GM18508 (cell line): ENCODE measurements around the gene AVPR2.

ENCODE experiments used
- ATAC-seq: cut with Tn5 transposase; IDR thresholded peaks from one replicate; pipeline ENCODE4 v1.9.1; 2021; ENCODE audit warnings: moderate number of reproducible peaks; ENCODE audit not compliant: insufficient read depth, unreplicated experiment

The AVPR2 gene

DNA sequence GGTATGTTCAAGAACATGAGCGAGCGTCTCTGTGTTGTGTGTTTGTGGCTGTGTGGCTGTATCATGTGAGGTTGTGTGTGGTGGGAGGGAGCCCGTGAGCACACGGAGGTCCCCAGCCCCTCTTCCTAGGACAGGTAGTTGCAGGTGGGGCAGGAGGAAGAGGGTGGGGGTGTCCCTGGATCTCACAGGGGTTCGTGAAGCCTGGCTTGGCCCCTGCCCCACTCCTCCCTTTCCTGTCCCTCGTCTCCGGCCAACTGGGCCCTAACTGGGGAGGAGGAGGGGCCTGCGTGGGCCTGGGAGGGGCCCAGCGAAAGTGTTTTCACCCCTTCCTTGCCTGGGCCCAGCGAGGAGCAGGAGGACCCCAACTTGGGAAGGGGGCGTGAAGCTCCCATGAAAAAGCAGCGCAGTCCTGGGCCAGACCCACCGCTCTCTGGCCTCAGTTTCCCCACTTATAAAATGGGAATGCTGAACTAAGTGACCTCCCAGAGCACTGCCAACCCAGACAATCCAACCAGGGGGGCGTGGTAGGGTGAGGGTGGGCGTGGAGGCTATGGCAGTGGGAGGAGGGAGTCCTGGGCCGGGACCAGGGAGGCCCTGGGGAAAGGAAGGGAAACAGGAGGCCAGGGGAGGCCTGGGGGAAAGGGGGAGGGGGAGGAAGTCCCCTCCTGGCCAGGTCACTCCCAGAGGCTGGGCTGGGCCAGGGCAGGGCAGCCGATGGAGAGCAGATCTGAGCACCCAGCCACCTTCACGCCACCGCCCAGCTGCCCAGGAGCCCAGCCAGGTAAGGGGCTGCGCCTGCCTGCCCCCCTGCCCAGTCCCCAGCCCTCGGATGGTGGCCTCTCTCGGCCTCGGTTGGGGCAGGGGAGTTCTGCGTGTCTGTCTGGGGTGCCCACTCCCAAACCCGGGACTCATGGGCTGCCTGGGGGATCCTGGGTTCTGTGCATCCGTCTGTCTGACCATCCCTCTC is at the start of gene AVPR2:
TSS of gene AVPR2 (plus strand) at position 683 of the 967 bp plus-strand sequence. CDS start 473 bp downstream, outside the sequence.
- no peak for ATAC-seq

DNA sequence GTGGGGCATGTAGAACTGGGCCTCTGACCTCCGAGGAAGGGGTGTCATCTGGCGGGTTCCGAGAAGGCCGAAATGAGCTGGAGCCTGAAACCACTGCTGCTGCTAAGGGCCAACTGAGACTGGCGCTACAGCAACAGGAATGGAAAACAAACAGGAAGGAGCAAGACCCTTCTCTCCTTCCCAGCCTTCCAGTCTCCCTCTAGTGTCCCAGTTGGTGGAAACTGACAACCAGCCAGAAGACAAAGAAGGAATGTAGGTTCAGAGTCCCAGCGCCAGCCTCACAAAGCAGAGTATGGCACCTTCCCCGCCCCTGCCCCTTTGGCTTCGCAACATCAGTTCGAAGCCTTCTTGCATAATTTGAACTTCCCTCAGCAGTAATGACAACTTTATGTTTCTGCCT is 49.8 kb upstream of the AVPR2 start:
- ATAC-seq, result no peak

DNA sequence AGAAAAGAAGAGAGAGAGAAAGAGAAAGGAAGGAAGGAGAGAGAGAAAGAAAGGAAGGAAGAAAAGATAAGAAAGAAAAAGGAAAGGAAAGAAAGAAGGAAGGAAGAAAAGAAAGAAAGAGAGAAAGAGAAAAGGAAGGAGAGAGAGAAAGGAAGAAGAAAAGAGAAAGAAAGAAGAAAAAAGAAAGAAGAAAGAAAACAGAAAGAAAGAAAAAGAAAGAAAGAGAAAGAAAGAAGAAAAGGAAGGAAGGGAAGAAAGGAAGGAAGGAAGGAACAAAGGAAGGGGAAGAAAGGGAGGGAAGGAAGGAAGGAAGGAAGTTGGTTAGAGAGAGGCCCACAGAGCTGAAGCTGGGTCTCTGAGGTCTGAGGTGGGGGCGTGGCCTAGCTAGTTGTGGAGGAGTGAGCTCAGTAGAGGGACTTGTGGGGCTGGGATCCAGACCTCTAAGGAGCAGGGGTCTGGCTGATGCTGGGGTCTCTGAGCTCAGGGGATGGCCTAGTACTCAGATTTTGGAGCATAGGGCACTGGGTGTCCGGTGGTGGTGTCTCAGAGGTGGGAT is 47.0 kb upstream of the AVPR2 start:
- no peak for ATAC-seq

DNA sequence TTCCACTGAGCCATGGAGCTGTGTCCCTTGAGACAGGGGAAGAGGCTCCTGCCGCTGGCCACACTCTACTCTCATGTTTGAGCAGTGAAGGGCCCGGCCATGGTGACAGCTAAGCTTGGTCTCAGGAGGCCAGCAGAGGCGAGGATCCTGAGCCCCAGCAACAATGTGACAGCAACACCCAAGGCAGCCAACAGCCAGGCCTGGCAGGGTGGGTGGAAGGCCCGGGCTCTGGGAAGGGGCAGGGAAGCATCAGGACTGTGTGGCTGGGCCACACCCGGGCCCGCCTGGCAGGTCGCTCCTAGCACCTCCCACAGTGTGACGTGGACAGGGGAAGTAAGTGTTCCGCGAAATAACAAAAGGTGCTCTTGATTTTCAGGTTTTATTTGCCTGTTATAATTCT is 43.3 kb upstream of the AVPR2 start:
- ATAC-seq, result no peak

DNA sequence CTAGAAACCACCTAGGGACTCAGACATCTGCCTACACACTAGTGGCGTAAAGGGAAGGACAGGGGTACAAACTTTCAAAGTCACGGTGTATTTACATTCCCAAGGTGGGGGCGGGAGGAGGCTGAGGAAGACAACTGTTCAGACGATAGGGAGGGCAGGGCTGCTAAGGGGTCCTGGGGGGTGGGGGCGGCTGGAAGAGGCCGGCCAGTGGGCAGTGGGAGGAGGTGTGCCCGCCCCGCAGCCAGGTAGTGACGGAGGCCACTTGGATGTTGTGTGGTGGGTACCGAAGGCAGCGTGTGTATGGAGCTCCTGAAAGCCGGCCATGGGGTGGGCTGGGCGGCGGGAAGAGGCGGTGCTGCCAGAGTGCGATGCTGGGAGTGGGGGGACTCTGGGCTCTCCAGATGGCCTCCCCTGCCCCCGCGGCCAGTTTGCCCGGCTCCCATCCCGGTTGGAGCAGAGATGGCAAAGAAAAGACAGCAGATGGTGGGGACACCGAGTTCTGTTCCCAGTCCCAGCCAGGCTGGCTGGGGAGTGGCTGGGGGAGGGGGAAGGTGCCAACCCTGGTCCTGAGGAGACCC is 42.7 kb upstream of the AVPR2 start:
- no peak for ATAC-seq

DNA sequence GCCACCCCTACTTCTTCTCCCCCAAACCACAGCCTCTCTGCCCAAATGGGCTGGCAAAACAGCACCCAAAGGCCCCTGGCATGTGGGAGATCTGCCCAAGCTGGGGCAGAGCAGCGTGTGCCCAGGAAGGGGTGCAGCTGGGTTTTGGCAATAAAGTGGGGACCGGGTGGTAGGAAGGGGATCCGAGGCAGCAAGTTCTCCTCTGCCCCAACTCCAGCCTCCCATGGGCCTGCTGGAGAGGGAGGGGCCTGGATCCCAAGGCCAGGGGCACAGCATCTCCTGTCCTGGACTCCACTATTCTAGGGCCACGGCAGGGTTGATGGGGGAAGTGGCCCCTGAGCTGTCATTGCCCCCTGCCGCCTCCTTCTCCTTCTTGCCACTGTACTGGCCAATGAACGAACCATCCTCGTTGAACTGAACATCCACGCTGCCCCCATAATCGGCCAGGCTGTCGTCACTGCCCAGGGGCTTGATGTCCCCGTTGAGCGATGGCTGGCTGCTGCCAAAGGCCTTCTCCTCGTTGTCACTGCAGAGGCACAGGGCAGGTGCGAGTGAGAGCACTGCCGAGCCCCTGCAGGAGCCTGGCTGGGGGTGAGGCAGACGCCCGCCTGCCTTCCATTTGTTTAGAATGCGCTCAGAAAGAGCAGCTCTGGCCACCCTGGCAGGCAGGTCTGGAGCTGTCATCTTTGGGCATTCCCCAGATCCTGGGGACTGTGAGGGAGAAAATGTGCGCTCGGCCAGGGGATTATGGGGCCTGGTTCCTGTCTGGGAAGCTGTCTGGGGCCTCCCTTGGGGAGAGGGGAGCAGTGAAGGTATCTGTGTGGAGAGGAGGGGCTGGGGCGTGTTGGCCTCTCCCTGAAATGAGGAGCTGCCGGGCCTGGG is 41.9 kb upstream of the AVPR2 start:
- no peak for ATAC-seq

DNA sequence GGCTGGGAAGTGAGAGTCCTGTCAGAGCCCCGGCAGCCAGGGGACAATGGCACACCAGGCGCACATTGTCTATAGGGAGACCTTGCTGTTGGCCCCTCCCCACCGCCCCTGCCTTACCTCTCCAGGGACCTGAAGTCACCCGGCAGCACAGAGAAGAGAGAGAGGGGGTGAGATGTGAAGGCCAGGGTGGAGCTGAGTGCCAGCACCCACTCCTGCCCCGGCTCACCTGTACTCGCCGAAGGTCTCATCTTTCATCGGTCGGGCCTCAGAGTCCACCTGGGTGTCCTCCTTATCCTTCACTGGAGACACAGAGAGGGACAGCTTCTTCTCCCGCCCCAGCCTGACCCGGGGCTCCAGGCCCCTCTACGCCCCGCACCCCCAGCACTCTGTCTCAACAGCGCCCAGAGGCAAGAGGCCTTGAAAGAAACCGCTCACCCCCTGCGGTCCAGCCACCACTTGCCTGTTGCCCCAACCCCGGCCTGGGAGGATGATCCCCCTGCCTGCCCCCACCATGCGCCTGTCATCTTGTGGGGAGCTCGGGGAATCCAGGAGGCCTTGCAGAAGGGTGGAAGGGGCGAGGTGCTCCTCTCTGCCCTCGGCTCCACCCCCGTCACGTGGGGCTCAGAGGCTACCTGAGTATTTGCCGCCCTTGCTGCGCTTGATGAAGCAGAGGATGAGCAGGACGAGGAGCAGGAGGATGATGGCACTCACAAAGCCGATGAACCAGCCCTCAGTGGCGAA is 41.1 kb upstream of the AVPR2 start:
- no peak for ATAC-seq

DNA sequence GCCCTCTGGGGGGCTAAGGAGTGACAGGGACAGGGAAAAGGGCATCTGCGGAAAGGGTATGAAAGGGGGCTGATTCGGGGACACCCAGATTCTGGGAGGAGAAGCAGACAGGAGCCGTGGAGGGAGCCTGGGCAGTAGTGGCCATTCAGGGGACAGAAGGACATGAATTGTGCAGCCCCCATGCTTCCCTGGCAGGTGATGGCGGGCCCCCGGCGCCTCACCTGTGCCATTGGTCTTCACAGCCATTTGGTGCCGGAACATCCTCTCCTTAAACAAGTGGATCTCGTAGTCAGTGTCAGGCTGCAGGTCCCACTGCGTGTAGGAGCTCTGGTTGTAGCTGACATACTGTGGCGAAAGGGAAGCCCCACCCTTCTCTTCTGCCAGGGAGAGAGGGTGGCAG is 40.4 kb upstream of the AVPR2 start:
- no peak for ATAC-seq

DNA sequence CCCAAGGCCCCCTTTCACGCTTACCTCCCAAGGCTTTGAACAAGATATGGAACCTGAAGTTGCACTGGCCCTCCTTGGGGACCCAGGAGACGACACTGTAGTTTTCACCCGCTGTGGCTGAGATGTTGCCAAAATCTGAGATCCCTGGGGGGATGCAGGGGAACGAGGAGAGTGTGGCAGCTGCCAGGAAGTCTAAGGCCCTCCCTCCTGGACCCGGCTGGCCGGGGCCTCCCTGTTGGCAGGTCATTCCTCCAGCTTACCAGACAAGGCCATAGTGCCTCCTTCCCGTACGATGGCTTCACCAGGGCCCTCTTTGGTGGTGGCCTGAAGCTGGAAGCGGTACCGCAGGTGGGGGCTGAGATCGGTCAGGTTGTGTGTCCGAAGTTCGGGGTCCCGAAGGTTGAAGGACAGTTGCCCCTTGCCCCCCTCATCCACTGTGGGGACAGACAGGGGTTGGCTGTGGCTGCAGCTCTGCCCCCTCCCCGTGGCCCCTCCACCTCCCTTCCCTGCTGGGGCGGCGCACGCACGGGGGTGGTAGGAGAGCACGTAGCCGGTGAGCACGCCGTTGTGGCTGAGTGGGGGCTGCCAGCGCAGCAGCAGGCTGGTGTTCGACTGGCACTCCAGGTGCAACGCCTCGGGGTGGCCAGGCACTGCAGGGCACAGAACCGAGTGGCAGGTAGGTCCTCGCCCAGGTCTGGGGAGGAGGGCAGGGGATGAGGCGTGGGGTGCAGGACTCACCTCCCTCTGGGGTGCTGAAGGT is 39.7 kb upstream of the AVPR2 start:
- no peak for ATAC-seq

DNA sequence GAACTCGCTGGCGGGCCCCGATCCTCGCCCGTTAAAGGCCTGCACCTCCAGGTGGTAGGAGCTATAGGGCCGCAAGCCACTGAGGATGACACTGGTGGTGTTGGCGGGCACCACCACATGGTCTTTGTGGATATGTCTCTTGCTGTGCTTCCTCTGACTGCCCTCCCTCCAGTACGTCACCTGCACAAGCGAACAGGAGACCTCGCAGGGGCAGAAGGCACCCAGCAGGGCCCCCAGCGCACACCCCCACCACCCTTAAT is 39.2 kb upstream of the AVPR2 start:
- no peak for ATAC-seq

DNA sequence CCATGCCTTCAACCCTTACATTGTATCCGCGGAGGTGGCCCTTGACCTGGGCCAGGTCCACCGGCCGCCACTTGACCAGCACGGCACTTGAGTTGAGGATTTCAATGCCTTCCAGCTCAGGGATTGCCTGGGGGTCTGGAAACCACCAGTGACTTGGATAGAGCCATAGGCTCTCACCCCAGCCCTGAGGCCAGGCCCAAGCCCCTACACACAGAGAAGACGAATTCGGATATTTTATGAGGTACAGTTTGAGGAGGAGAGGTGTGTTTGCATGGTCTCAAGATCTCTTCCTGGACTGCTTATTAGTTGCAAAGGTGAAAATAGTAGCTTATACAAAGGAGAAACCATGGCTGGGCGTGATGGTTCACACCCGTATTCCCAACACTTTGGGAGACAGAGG is 38.8 kb upstream of the AVPR2 start:
- ATAC-seq, result no peak

DNA sequence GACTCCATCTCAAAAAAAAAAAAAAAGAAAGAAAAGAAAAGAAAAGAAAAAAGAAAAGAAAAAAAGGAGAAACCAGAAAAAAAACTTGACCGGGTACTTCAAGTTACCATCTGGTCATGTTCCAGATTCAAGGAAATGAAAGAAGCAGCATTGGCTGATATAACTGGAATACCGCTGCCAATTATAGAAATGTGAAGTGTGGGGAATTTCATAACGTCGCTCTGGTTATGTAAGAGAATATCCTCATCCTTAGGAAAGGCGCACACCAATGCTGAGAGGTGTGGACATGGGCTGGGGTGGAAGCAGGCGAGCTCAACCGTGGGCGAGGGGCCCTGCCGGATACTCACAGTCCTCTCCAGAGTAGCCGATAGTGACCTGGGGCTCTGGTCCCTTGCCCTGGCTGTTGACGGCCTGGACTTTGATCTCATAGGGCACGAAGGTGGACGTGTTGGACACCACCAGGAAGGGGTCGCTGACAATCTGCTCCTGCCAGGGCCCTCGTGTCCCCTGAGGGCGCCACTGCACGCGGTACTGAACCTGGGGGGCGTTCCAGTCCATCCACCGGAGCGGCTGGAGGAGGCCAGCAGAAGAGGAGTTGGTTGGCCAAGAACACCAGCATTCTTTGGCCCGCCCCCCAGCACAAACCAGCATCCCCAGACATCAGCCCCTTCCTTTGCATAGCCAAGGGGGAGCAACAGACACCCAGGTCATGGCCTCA is 38.0 kb upstream of the AVPR2 start:
- no peak for ATAC-seq

DNA sequence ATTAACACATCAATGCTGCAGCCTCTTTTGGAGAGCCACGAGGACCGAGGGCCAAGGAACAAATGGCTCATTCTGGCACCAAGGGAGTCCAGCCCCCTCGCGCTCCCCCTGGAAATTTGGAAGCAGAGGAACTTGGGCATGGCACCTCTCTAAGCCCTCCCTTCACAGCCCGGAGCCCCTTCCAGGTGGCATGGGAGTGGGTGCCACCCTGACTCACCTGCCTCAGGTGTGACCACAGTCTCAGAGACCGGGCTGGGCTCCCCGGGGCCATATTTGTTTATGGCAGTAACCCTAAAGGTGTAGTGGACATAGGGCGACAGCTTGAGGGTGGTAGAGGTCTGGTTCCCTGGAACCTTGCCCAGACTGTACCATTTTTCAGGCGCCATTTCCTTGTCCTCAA is 37.3 kb upstream of the AVPR2 start:
- ATAC-seq, result no peak

DNA sequence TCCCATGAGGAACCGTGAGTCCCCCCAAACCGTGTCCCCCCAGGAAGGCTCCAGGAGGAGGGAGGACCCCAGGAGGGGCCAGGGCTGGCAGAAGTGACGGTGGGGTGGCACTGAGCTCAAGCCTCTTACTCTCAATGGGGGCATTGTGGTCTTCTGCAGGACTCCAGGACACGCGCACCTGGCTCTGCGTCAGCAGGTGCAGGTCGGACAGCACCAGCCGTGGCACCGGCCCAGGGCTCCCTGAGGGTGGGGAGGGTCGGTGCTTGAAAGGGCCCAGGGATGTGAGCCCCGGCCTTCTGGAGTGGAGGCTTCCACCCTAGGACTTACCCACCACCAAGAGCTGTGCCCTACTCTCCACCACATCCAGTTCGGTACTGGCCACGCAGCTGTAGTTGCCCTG is 36.8 kb upstream of the AVPR2 start:
- ATAC-seq, result no peak

DNA sequence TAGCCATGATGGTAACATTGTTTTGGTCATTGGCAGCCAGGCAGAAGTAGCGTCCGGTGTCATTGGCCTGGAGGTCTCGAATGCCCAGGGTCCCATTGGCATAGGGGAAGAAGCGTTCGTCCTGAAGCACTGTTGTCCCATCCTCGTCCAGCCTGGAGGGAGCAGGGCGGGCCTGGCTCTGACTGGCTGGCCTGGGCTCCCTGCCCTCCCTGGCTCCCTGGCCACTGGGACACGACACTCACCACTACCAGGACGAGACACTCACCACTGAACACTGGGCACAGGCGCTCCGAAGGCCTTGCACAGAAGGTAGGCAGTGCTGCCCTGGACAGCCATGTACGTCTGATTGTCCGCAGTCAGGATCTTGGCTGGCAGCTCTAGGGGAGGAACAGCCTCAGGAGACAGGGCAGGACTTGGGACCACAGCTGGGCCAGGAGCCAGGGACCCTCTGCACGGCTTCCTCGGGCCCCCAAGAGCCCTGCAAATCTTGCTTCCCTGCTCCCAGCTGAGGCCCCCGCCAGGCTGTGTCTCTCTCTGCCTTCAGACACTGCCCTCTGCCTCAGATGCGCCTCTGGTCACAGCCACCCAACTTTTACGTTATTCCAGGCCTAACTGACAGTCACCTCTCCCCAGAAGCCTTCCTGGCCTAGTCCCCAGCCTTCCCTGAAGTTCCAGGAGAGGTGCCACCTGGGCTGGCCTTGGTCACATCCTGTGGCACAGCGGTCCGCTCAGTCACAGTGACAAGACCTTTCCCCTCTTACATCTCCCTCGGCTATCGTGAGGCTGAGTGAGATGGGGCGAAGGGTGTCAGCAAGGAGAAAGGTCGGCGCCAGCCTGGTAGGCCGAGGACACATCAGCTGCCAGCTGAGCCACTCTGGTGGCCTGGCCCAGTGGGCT is 35.6 kb upstream of the AVPR2 start:
- no peak for ATAC-seq

DNA sequence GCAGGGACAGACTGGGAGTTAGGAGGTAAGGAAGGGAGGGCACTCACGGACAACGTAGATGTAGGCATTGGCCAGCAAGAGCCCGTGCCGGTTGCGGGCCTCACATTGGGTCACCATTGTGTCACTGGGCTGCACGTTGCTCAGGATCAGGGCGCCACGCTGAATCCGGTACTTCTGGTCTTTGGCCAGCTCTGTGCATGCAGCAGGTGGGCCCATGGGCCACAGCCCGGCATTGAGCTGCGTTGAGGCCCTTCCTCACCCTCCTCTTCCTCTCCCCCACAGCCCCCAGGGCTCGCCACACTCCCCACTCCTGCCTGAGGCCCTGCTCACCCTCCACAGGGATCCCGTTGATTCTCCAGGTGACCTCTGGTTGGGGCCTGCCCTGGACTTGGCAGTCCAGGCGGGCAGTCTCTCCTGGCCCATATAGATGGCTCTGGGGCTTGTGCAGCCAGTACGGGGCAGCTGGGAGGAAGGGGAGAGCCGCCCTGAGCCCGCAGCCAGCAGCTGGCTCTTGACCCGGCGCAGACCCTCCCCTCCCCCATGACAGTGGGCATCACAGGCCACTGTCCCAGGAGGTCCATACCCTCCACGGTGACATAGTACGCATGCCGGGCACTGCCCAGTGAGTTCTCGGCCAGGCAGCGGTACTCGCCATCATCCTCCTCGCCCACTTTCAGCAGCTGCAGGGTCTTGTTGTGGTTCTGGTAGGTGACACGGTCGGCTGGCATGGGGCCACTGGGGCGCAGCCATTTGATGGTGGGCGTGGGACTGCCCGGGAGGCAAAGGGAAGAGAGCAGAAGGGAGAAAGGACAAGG is 34.8 kb upstream of the AVPR2 start:
- ATAC-seq, result no peak

DNA sequence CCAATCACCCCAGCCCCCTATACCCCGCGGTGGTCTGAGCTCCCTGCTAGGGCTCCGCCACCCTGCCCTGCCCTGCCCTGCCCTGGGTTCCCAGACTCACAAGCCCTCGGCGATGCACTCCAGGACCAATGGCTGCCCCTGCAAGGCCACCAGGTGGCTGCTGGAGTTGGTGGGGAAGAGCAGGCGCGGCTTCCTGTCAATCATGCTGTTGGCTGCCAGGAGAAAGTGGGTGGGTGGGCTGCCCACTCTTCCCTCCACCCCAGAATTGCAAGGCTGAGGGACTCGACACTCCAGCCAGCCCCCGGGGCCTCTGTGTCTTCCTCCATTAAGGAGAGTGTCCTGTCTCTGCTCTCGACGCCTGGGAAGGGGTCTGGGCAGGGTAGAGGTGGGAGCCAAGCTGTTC is 34.2 kb upstream of the AVPR2 start:
- ATAC-seq, result no peak
